HCT116 (cell line): Measurements from ENCODE around the gene LGI2. TPM values are rescaled to one million over a fixed set of nuclear protein-coding genes. Genes with fewer than 3 reads are reported as not detected.

Experiments
- ATAC-seq: fragments of 200-7000 bp; cut with Tn5 transposase; 2 replicates; pipeline ENCODE4 v1.9.1; 2020; ENCODE audit warnings: mild to moderate bottlenecking, moderate library complexity
- BruUV-seq: library from RNA; stranded (reverse); fragments of 400-500 nt; replicated peaks from 2 replicates; lab custom pipeline; 2021; lab: Mats Ljungman, UMichigan
- CTCF ChIA-PET: fragments of 300-600 bp; sonication (Branson Sonifier 250); formaldehyde crosslinking; loops from one replicate; lab custom pipeline; 2021; ENCODE audit warnings: antibody characterized with exemption; lab: Charles Lee
- POLR2A ChIA-PET: fragments of 300-600, 350-600 bp; sonication (Branson Sonifier 250); formaldehyde crosslinking; loops from one replicate; lab custom pipeline; 2021; ENCODE audit warnings: antibody characterized with exemption; lab: Charles Lee
- RAD21 ChIA-PET, 2 experiments: fragments of 300-600 bp; sonication (Branson Sonifier 250); formaldehyde crosslinking; loops; one replicate each; lab custom pipeline; 2023; ENCODE audit warnings: low total read pairs in 2 of 2; ENCODE audit not compliant: uncharacterized antibody in 2 of 2, unreplicated experiment in 2 of 2, low non-redundant PET in 1 of 2; lab: Charles Lee
- DNase-seq: peaks from one replicate; pipeline ENCODE4 v3.0.0-alpha.2; 2010; ENCODE audit warnings: low read depth, low spot score
- H2AFZ ChIP-seq: fragments of 200-600 bp; shearing (Covaris generic), sonication (generic); 2 replicates; pipeline ENCODE4 v1.6.1; 2017; ENCODE audit warnings: low read depth, mixed run types, mixed read lengths, antibody characterized with exemption, low read length; ENCODE audit not compliant: poor library complexity, severe bottlenecking
- H3K27ac ChIP-seq: 2 replicates; pipeline ENCODE4 v1.5.1; 2012; ENCODE audit warnings: low read depth, low read length
- H3K27me3 ChIP-seq: fragments of 200-600 bp; sonication (generic); 2 replicates; pipeline ENCODE4 v1.6.1; 2016; ENCODE audit warnings: mixed run types, low read length, mixed read lengths; ENCODE audit not compliant: insufficient read depth
- H3K36me3 ChIP-seq, 2 experiments: fragments of 200-500 bp in 1 of 2; fragments of 200-600 bp in 1 of 2; sonication (Bioruptor generic) in 1 of 2; sonication (generic) in 1 of 2; 2 replicates each; pipeline versions ENCODE4 v1.5.1 to v1.6.1; 2014 to 2016; ENCODE audit warnings: low read length in 2 of 2, inconsistent platforms in 1 of 2, mixed read lengths in 1 of 2, mixed run types in 1 of 2; ENCODE audit not compliant: insufficient read depth in 2 of 2, control insufficient read depth in 1 of 2
- H3K4me1 ChIP-seq, 2 experiments: fragments of 200-600 bp in 1 of 2; sonication (generic) in 1 of 2; 2 replicates each; pipeline versions ENCODE4 v1.5.1 to v1.6.1; 2012 to 2017; ENCODE audit warnings: low read length in 2 of 2, inconsistent platforms in 1 of 2, mild to moderate bottlenecking in 1 of 2, mixed read lengths in 1 of 2, mixed run types in 1 of 2, moderate library complexity in 1 of 2; ENCODE audit not compliant: insufficient read depth in 2 of 2, control insufficient read depth in 1 of 2
- H3K4me2 ChIP-seq: fragments of 200-600 bp; sonication (generic); 2 replicates; pipeline ENCODE4 v1.6.1; 2017; ENCODE audit warnings: mixed run types, low read length, mixed read lengths
- H3K4me3 ChIP-seq, 2 experiments: fragments of 200-600 bp in 1 of 2; sonication (generic) in 1 of 2; replicated peaks in 1 of 2; 2 replicates each; pipeline ENCODE4 v1.5.1; 2011 to 2016; ENCODE audit warnings: low read length in 2 of 2, control low read depth in 1 of 2, low read depth in 1 of 2, mild to moderate bottlenecking in 1 of 2, mixed read lengths in 1 of 2, mixed run types in 1 of 2
- H3K79me2 ChIP-seq: fragments of 200-600 bp; sonication (generic); 2 replicates; pipeline ENCODE4 v1.6.1; 2017; ENCODE audit warnings: mild to moderate bottlenecking, mixed run types, low read length, moderate library complexity, mixed read lengths; ENCODE audit not compliant: insufficient read depth
- H3K9ac ChIP-seq: fragments of 200-600 bp; sonication (generic); 2 replicates; pipeline ENCODE4 v1.6.1; 2016; ENCODE audit warnings: low read length, mixed read lengths
- H3K9me2 ChIP-seq: fragments of 200-600 bp; sonication (generic), shearing (Covaris generic); 2 replicates; pipeline ENCODE4 v1.6.1; 2017; ENCODE audit warnings: mixed run types, mild to moderate bottlenecking, moderate library complexity; ENCODE audit not compliant: insufficient read depth
- H3K9me3 ChIP-seq, 2 experiments: fragments of 200-500 bp in 1 of 2; fragments of 200-600 bp in 1 of 2; sonication (Bioruptor generic) in 1 of 2; sonication (generic) in 1 of 2; 2 replicates each; pipeline ENCODE4 v1.6.1; 2014 to 2017; ENCODE audit warnings: low read length in 2 of 2, mixed read lengths in 2 of 2, inconsistent platforms in 1 of 2, low read depth in 1 of 2, mild to moderate bottlenecking in 1 of 2, mixed run types in 1 of 2, moderate library complexity in 1 of 2; ENCODE audit not compliant: control insufficient read depth in 1 of 2, insufficient read depth in 1 of 2
- H4K20me1 ChIP-seq: fragments of 200-600 bp; sonication (generic), shearing (Covaris generic); 2 replicates; pipeline ENCODE4 v1.6.1; 2017; ENCODE audit warnings: mixed run types, mild to moderate bottlenecking, moderate library complexity; ENCODE audit not compliant: insufficient read depth
- CBX3 ChIP-seq: IDR thresholded peaks from 2 replicates; pipeline ENCODE4 v1.6.1; 2012; ENCODE audit warnings: low read depth
- EGR1 ChIP-seq: IDR thresholded peaks from 2 replicates; pipeline ENCODE4 v1.6.1; 2012; ENCODE audit warnings: low read depth
- EZH2 ChIP-seq: fragments of 200-600 bp; sonication (generic); IDR thresholded peaks from 2 replicates; pipeline ENCODE4 v1.6.1; 2017; ENCODE audit warnings: antibody characterized with exemption, mixed run types
- FOSL1 ChIP-seq: IDR thresholded peaks from 2 replicates; pipeline ENCODE4 v1.6.1; 2012; ENCODE audit warnings: low read depth
- RAD21 ChIP-seq: IDR thresholded peaks from 2 replicates; pipeline ENCODE4 v1.6.1; 2012; ENCODE audit warnings: low read depth, mild to moderate bottlenecking
- ZFX ChIP-seq: fragments of 450-650 bp; IDR thresholded peaks from 2 replicates; pipeline ENCODE4 v1.6.1; 2017
- intact Hi-C: fragments of 100-400 bp; cut with micrococcal nuclease; formaldehyde crosslinking; loops from 2 replicates; pipeline ENCODE4 v1.10.0; 2022
- total RNA-seq: library from RNA; stranded (reverse); gene quantifications from one replicate; pipeline ENCODE4 v1.2.1, GENCODE V29; 2021; ENCODE audit not compliant: unreplicated experiment
- TF ChIP-seq, protein P1 (sequence below): IDR thresholded peaks from 2 replicates; pipeline ENCODE4 v1.6.1; 2011; ENCODE audit warnings: mild to moderate bottlenecking, low read length, moderate library complexity; ENCODE audit not compliant: insufficient replicate concordance; ENCODE audit errors: extremely low read depth
- TF ChIP-seq, protein P2 (sequence below): IDR thresholded peaks from 2 replicates; pipeline ENCODE4 v1.6.1; 2012; ENCODE audit warnings: low read depth
- TF ChIP-seq, protein P3 (sequence below), 3 experiments: fragments of 200-600 bp in 1 of 3; sonication (generic) in 1 of 3; IDR thresholded peaks in 2 of 3; conservative IDR thresholded peaks in 1 of 3; 2 replicates each; pipeline ENCODE4 v1.5.1; 2012 to 2017; ENCODE audit warnings: low read depth in 2 of 3, low read length in 2 of 3, antibody characterized with exemption in 1 of 3, borderline replicate concordance in 1 of 3, control low read depth in 1 of 3, mild to moderate bottlenecking in 1 of 3, mixed read lengths in 1 of 3, mixed run types in 1 of 3, moderate library complexity in 1 of 3; ENCODE audit not compliant: insufficient read depth in 1 of 3
- TF ChIP-seq, protein P4 (sequence below): IDR thresholded peaks from 2 replicates; pipeline ENCODE4 v1.6.1; 2012

Gene LGI2
- total RNA-seq, 1 experiment from 2014 or later = not detected

DNA sequence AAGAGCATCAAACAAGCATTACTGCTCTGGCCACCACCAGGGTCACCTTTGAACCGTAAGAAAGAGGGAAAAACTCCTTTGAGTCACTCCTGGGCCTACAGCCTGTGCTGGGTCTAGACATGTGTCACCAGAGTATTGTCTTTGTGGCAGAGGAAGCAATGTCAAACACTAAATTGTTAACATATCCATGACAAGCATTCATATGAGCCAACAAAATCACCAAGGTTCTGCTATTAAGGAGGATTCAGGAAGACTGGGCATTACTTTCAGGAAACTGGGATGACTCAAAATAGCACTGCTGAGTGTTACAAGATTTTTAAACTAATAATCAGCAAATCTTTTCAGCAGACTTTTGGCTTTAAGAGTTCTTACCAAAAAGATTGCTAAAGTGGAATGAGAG, 28.1 kb downstream of the LGI2 start:
- ChIA-PET RAD21 (no interaction called here), POLR2A (no interaction called here), CTCF (no interaction called here)
- no peaks in the 10 kb centered on the region for H3K4me1 ChIP-seq
- ATAC-seq (no peak), DNase-seq (no peak)
- no peak overlapping the region for H3K4me3 ChIP-seq
- BruUV-seq = no TSS peak
- intact Hi-C loops = no loop called here
- H3K27ac ChIP-seq = no peak overlapping the region
- no peaks in the 10 kb centered on the region for H3K36me3 ChIP-seq
- no peaks in the 10 kb centered on the region for H3K9me3 ChIP-seq
- no peaks in the 10 kb centered on the region for H3K79me2 ChIP-seq
- H3K9me2 ChIP-seq = no peaks in the 10 kb centered on the region
- H2AFZ ChIP-seq = no peak overlapping the region
- TF ChIP-seq, protein P1, sequence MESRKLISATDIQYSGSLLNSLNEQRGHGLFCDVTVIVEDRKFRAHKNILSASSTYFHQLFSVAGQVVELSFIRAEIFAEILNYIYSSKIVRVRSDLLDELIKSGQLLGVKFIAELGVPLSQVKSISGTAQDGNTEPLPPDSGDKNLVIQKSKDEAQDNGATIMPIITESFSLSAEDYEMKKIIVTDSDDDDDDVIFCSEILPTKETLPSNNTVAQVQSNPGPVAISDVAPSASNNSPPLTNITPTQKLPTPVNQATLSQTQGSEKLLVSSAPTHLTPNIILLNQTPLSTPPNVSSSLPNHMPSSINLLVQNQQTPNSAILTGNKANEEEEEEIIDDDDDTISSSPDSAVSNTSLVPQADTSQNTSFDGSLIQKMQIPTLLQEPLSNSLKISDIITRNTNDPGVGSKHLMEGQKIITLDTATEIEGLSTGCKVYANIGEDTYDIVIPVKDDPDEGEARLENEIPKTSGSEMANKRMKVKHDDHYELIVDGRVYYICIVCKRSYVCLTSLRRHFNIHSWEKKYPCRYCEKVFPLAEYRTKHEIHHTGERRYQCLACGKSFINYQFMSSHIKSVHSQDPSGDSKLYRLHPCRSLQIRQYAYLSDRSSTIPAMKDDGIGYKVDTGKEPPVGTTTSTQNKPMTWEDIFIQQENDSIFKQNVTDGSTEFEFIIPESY = no peak
- TF ChIP-seq, protein P2, sequence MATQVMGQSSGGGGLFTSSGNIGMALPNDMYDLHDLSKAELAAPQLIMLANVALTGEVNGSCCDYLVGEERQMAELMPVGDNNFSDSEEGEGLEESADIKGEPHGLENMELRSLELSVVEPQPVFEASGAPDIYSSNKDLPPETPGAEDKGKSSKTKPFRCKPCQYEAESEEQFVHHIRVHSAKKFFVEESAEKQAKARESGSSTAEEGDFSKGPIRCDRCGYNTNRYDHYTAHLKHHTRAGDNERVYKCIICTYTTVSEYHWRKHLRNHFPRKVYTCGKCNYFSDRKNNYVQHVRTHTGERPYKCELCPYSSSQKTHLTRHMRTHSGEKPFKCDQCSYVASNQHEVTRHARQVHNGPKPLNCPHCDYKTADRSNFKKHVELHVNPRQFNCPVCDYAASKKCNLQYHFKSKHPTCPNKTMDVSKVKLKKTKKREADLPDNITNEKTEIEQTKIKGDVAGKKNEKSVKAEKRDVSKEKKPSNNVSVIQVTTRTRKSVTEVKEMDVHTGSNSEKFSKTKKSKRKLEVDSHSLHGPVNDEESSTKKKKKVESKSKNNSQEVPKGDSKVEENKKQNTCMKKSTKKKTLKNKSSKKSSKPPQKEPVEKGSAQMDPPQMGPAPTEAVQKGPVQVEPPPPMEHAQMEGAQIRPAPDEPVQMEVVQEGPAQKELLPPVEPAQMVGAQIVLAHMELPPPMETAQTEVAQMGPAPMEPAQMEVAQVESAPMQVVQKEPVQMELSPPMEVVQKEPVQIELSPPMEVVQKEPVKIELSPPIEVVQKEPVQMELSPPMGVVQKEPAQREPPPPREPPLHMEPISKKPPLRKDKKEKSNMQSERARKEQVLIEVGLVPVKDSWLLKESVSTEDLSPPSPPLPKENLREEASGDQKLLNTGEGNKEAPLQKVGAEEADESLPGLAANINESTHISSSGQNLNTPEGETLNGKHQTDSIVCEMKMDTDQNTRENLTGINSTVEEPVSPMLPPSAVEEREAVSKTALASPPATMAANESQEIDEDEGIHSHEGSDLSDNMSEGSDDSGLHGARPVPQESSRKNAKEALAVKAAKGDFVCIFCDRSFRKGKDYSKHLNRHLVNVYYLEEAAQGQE = no peak
- TF ChIP-seq RAD21 (no peak), EGR1 (no peak), ZFX (no peak), CBX3 (no peak), EZH2 (no peak), FOSL1 (no peak)
- TF ChIP-seq, protein P3, sequence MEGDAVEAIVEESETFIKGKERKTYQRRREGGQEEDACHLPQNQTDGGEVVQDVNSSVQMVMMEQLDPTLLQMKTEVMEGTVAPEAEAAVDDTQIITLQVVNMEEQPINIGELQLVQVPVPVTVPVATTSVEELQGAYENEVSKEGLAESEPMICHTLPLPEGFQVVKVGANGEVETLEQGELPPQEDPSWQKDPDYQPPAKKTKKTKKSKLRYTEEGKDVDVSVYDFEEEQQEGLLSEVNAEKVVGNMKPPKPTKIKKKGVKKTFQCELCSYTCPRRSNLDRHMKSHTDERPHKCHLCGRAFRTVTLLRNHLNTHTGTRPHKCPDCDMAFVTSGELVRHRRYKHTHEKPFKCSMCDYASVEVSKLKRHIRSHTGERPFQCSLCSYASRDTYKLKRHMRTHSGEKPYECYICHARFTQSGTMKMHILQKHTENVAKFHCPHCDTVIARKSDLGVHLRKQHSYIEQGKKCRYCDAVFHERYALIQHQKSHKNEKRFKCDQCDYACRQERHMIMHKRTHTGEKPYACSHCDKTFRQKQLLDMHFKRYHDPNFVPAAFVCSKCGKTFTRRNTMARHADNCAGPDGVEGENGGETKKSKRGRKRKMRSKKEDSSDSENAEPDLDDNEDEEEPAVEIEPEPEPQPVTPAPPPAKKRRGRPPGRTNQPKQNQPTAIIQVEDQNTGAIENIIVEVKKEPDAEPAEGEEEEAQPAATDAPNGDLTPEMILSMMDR (IDR thresholded peaks at IDR 0.05 in 2 of 3, conservative IDR thresholded peaks at IDR 0.05 in 1 of 3; ENCODE audit: borderline replicate concordance in 1 of 3, insufficient read depth in 1 of 3, low read depth in 2 of 3, low read length in 2 of 3) = no peak
- TF ChIP-seq, protein P4, sequence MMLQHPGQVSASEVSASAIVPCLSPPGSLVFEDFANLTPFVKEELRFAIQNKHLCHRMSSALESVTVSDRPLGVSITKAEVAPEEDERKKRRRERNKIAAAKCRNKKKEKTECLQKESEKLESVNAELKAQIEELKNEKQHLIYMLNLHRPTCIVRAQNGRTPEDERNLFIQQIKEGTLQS = no peak
- TF ChIP-seq, all 23 proteins: peak for 0
- H3K9ac ChIP-seq = no peak overlapping the region
- H4K20me1 ChIP-seq = no peaks in the 10 kb centered on the region
- no peak overlapping the region for H3K4me2 ChIP-seq
- peaks cover 34% of the 10 kb centered on the region; the same call in 1 of the 2 replicates for H3K27me3 ChIP-seq
